Neural cell (in vitro differentiated cells): ENCODE results near the gene GAST. TPM values are rescaled to one million over a fixed set of nuclear protein-coding genes. Genes with fewer than 3 reads are reported as not detected.
"Not testable (repeated sequence)": the region's sequence is repeated elsewhere in the genome, so short reads cannot be mapped to it uniquely, and the experiment has no call there.

Experiments
- H2AFZ ChIP-seq: fragments of 200-600, 300-800 bp; sonication (generic), shearing (Covaris generic); 2 replicates; pipeline ENCODE4 v1.6.0; 2014; ENCODE audit warnings: low read depth, mild to moderate bottlenecking, antibody characterized with exemption, low read length, moderate library complexity
- H3F3A ChIP-seq: fragments of 200-600 bp; shearing (Covaris generic); 2 replicates; pipeline ENCODE4 v1.6.1; 2016; ENCODE audit warnings: mild to moderate bottlenecking, moderate library complexity, mixed read lengths, antibody characterized with exemption, low read length; ENCODE audit not compliant: insufficient read depth, poor library complexity, severe bottlenecking
- H3K27ac ChIP-seq: fragments of 200-600, 300-800 bp; sonication (generic), shearing (Covaris generic); 2 replicates; pipeline ENCODE4 v1.5.1; 2014; ENCODE audit warnings: mild to moderate bottlenecking, low read length, moderate library complexity
- H3K27me3 ChIP-seq: fragments of 300-800, 200-600 bp; sonication (generic), shearing (Covaris generic); 2 replicates; pipeline ENCODE4 v1.6.0; 2014; ENCODE audit warnings: mild to moderate bottlenecking, low read depth, low read length, moderate library complexity; ENCODE audit not compliant: insufficient read depth
- H3K36me3 ChIP-seq: fragments of 300-800, 200-600 bp; sonication (generic), shearing (Covaris generic); 2 replicates; pipeline ENCODE4 v1.5.1; 2014; ENCODE audit warnings: mild to moderate bottlenecking, antibody characterized with exemption, low read length, moderate library complexity; ENCODE audit not compliant: insufficient read depth
- H3K4me2 ChIP-seq: fragments of 300-800, 200-600 bp; sonication (generic), shearing (Covaris generic); 2 replicates; pipeline ENCODE4 v1.6.0; 2014; ENCODE audit warnings: mild to moderate bottlenecking, low read length
- H3K4me3 ChIP-seq: fragments of 300-800, 200-600 bp; sonication (generic), shearing (Covaris generic); 2 replicates; pipeline ENCODE4 v1.5.1; 2014; ENCODE audit warnings: mild to moderate bottlenecking, low read length, moderate library complexity
- H3K79me2 ChIP-seq: fragments of 200-600 bp; shearing (Covaris generic); replicated peaks from 2 replicates; pipeline ENCODE4 v1.6.0; 2014; ENCODE audit warnings: mild to moderate bottlenecking, low read length, moderate library complexity; ENCODE audit not compliant: insufficient read depth
- H3K9ac ChIP-seq: fragments of 300-800, 200-600 bp; sonication (generic), shearing (Covaris generic); 2 replicates; pipeline ENCODE4 v1.6.1; 2016; ENCODE audit warnings: mild to moderate bottlenecking, low read length, mixed read lengths
- H3K9me2 ChIP-seq: fragments of 200-600 bp; shearing (Covaris generic); 2 replicates; pipeline ENCODE4 v1.6.1; 2016; ENCODE audit warnings: mild to moderate bottlenecking, low read length, mixed read lengths; ENCODE audit not compliant: insufficient read depth
- H3K9me3 ChIP-seq: fragments of 200-600, 300-800 bp; sonication (generic), shearing (Covaris generic); 2 replicates; pipeline ENCODE4 v1.6.1; 2016; ENCODE audit warnings: mild to moderate bottlenecking, mixed run types, low read length, moderate library complexity, mixed read lengths
- H4K20me1 ChIP-seq: fragments of 200-600 bp; shearing (Covaris generic); 2 replicates; pipeline ENCODE4 v1.6.1; 2016; ENCODE audit warnings: mild to moderate bottlenecking, mixed run types; ENCODE audit not compliant: insufficient read depth
- POLR2AphosphoS5 ChIP-seq: IDR thresholded peaks from 2 replicates; pipeline ENCODE4 v1.6.1; 2012
- RAD21 ChIP-seq: fragments of 450-650 bp; conservative IDR thresholded peaks from 2 replicates; pipeline ENCODE4 v1.6.1; 2014; ENCODE audit warnings: antibody characterized with exemption, mild to moderate bottlenecking, moderate library complexity
- SMC3 ChIP-seq: fragments of 450-650 bp; conservative IDR thresholded peaks from 2 replicates; pipeline ENCODE4 v1.6.1; 2014; ENCODE audit warnings: antibody characterized with exemption, mild to moderate bottlenecking, moderate library complexity; ENCODE audit not compliant: poor library complexity
- TAF1 ChIP-seq: IDR thresholded peaks from 2 replicates; pipeline ENCODE4 v1.6.1; 2012; ENCODE audit warnings: low read depth
- polyA plus RNA-seq: library from polyadenylated mRNA; depleted of rRNA; stranded (reverse); fragments of >200 nt; gene quantifications from 2 replicates; pipeline ENCODE4 v1.2.3, GENCODE V29; 2014
- TF ChIP-seq, protein P1 (sequence below): IDR thresholded peaks from 2 replicates; pipeline ENCODE4 v1.6.1; 2012; ENCODE audit warnings: borderline replicate concordance
- TF ChIP-seq, protein P2 (sequence below): fragments of 450-650 bp; IDR thresholded peaks from 2 replicates; pipeline ENCODE4 v1.5.1; 2014; ENCODE audit warnings: antibody characterized with exemption, mild to moderate bottlenecking, moderate library complexity; ENCODE audit not compliant: poor library complexity, severe bottlenecking

GAST gene
- polyA plus RNA-seq, 1 donor from 2014 or later: not detected

DNA sequence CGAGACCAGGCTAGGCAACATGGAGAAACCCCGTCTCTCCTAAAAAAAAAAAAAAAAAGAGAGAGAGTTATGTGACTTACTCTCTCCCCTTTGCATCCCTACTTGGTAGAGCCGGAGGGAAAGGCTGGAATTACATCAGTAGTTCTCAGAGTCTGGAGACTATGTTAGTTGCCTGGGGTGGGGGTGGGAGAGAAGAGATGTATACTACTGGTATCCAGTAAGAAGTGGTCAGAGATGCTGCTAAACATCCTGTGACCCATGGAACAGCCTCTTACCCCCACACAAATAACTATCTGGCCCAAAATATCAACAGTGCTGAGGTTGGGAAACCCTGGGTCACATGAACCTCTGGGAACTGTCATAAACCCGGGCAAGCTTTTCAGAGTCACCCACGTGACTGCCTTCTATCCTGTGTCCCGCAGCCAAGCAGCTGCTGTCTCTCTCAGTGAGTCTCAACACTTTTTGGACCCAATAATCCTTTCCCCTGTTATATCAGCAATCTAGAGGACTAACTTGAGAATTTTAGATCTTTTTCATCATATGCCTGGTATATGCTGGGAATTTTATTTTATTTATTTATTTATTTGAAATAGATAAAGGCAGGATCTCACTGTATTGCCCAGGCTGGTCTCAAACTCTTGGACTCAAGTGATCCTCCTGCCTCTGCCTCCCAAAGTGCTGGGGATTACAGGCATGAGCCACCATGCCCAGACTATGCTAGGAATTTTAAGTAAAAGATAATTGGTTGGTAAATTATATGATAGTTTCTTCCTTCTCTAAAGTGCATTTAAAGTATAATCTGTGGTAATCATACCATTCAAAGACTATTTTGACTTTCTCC is 14.8 kb upstream of the GAST start:
- no peaks in the 10 kb centered on the region for H3K9me2 ChIP-seq
- H2AFZ ChIP-seq: no peak overlapping the region
- H3K9ac ChIP-seq: no peak overlapping the region
- H3K27me3 ChIP-seq: no peaks in the 10 kb centered on the region
- no peaks in the 10 kb centered on the region for H3K79me2 ChIP-seq
- peaks cover 4% of the 10 kb centered on the region for H3K36me3 ChIP-seq
- no peak overlapping the region for H3K4me3 ChIP-seq
- no peak overlapping the region for H3K4me2 ChIP-seq
- no peaks in the 10 kb centered on the region for H3K9me3 ChIP-seq
- no peaks in the 10 kb centered on the region for H4K20me1 ChIP-seq
- no peak overlapping the region for H3K27ac ChIP-seq
- TF ChIP-seq, protein P1, sequence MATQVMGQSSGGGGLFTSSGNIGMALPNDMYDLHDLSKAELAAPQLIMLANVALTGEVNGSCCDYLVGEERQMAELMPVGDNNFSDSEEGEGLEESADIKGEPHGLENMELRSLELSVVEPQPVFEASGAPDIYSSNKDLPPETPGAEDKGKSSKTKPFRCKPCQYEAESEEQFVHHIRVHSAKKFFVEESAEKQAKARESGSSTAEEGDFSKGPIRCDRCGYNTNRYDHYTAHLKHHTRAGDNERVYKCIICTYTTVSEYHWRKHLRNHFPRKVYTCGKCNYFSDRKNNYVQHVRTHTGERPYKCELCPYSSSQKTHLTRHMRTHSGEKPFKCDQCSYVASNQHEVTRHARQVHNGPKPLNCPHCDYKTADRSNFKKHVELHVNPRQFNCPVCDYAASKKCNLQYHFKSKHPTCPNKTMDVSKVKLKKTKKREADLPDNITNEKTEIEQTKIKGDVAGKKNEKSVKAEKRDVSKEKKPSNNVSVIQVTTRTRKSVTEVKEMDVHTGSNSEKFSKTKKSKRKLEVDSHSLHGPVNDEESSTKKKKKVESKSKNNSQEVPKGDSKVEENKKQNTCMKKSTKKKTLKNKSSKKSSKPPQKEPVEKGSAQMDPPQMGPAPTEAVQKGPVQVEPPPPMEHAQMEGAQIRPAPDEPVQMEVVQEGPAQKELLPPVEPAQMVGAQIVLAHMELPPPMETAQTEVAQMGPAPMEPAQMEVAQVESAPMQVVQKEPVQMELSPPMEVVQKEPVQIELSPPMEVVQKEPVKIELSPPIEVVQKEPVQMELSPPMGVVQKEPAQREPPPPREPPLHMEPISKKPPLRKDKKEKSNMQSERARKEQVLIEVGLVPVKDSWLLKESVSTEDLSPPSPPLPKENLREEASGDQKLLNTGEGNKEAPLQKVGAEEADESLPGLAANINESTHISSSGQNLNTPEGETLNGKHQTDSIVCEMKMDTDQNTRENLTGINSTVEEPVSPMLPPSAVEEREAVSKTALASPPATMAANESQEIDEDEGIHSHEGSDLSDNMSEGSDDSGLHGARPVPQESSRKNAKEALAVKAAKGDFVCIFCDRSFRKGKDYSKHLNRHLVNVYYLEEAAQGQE: no peak
- no peak for TF ChIP-seq TAF1
- TF ChIP-seq SMC3: no peak
- TF ChIP-seq POLR2AphosphoS5: no peak
- H3F3A ChIP-seq: no peaks in the 10 kb centered on the region

DNA sequence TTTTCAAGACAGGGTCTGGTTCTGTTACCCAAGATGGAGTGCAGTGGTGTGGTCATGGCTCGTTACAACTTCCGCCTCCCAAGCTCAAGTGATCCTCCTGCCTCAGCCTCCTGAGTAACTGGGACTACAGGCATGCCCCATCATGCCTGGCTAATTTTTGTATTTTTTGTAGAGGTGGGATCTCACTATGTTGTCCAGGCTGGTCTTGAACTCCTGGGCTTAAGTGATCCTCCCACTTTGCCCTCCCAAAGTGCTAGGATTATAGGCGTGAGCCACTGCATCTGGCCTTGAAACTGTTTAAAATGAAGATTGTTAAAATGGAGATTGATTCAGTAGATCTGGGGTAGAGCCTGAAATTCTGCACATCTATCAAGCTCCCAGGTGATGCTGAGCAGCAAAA is 11.3 kb upstream of the GAST start:
- H3K79me2 ChIP-seq: not testable (repeated sequence)

DNA sequence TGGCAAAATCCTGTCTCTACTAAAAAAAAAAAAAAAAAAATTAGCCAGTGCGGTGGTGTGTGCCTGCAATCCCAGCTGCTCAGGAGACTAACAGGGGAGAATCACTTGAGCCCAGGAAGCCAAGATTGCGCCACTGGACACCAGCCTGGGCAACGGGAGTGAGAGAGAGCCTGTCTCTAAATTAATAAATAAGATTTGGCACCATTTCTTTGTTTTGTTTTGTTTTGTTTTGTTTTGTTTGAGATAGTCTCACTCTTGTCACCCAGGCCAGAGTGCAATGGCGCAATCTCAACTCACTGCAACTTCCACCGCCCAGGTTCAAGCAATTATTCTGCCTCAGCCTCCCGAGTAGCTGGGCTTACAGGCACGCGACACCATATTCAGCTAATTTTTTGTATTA is 9.4 kb upstream of the GAST start:
- no peak overlapping the region for H3K4me2 ChIP-seq
- no peaks in the 10 kb centered on the region for H3K9me3 ChIP-seq
- no peaks in the 10 kb centered on the region for H4K20me1 ChIP-seq
- H3K4me3 ChIP-seq: no peak overlapping the region
- H3K9ac ChIP-seq: no peak overlapping the region
- H2AFZ ChIP-seq: no peak overlapping the region
- H3K27ac ChIP-seq: no peak overlapping the region
- H3F3A ChIP-seq: no peaks in the 10 kb centered on the region
- no peaks in the 10 kb centered on the region for H3K79me2 ChIP-seq
- H3K36me3 ChIP-seq: no peaks in the 10 kb centered on the region
- TF ChIP-seq, protein P2, sequence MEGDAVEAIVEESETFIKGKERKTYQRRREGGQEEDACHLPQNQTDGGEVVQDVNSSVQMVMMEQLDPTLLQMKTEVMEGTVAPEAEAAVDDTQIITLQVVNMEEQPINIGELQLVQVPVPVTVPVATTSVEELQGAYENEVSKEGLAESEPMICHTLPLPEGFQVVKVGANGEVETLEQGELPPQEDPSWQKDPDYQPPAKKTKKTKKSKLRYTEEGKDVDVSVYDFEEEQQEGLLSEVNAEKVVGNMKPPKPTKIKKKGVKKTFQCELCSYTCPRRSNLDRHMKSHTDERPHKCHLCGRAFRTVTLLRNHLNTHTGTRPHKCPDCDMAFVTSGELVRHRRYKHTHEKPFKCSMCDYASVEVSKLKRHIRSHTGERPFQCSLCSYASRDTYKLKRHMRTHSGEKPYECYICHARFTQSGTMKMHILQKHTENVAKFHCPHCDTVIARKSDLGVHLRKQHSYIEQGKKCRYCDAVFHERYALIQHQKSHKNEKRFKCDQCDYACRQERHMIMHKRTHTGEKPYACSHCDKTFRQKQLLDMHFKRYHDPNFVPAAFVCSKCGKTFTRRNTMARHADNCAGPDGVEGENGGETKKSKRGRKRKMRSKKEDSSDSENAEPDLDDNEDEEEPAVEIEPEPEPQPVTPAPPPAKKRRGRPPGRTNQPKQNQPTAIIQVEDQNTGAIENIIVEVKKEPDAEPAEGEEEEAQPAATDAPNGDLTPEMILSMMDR: no peak
- TF ChIP-seq POLR2AphosphoS5: no peak
- TF ChIP-seq RAD21: no peak
- H3K27me3 ChIP-seq: no peaks in the 10 kb centered on the region
- H3K9me2 ChIP-seq: no peaks in the 10 kb centered on the region

More for the DNA sequence above, 11.3 kb upstream of the GAST start:
- H2AFZ ChIP-seq, H3K4me3 ChIP-seq, H3K9me2 ChIP-seq, H3K4me2 ChIP-seq, H3K27me3 ChIP-seq, H3F3A ChIP-seq, H3K9ac ChIP-seq, H4K20me1 ChIP-seq, H3K9me3 ChIP-seq, H3K36me3 ChIP-seq, H3K27ac ChIP-seq: not testable (repeated sequence)
